ENCODE measurements around the gene CACNA2D2. TPM values are rescaled to one million over a fixed set of nuclear protein-coding genes. Genes with fewer than 3 reads are reported as not detected.

Gene CACNA2D2
- total RNA-seq, 1 experiment from 2014 or later, result not detected

GRCh38 chr3:50318163-50318562, 185.3 kb downstream of the CACNA2D2 start:
- H2AFZ ChIP-seq, result no peak overlapping the region
- peaks cover 7% of the 10 kb centered on the region; the same call in 1 of the 2 replicates for H4K20me1 ChIP-seq (ENCODE audit: insufficient read depth)
- ChIA-PET CTCF (no interaction called here), POLR2A (ENCODE audit: unreplicated experiment) (interaction anchor here (1.6 kb wide), 1 partner anchor 19 kb away, joined by 36 read pairs; the partner anchor contains the start of genes HYAL3 and NAA80)
- BruUV-seq (replicated peaks), result no TSS peak
- H3K9me2 ChIP-seq (ENCODE audit: insufficient read depth), result no peaks in the 10 kb centered on the region
- H3K27ac ChIP-seq, result peak overlapping the region; percentile 85
- H3K9me3 ChIP-seq (ENCODE audit: insufficient read depth, low read depth), result no peaks in the 10 kb centered on the region
- H3F3A ChIP-seq (ENCODE audit: insufficient read depth, low read depth), result peaks cover 41% of the 10 kb centered on the region
- DNase-seq, result no peak
- peaks cover 7% of the 10 kb centered on the region; the same call in 1 of the 2 replicates for H3K36me3 ChIP-seq (ENCODE audit: low read depth)
- peaks cover 32% of the 10 kb centered on the region for H3K79me2 ChIP-seq (ENCODE audit: low read depth)
- intact Hi-C loops (cut with micrococcal nuclease; ENCODE audit: unreplicated experiment), result no loop called here
- no peak overlapping the region for H3K4me3 ChIP-seq
- H3K4me2 ChIP-seq, result peak overlapping the region; percentile 91
- TF ChIP-seq EZH2 (IDR thresholded peaks at IDR 0.05; ENCODE audit: low read depth) (no peak), CTCF (conservative IDR thresholded peaks at IDR 0.05) (no peak)
- peaks cover 53% of the 10 kb centered on the region for H3K4me1 ChIP-seq (replicated peaks; ENCODE audit: insufficient read depth)
- H3K27me3 ChIP-seq (ENCODE audit: insufficient read depth, low read depth), result no peaks in the 10 kb centered on the region

GRCh38 chr3:50317300-50317699, 186.1 kb downstream of the CACNA2D2 start:
- TF ChIP-seq EZH2 (IDR thresholded peaks at IDR 0.05; ENCODE audit: low read depth) (no peak), CTCF (conservative IDR thresholded peaks at IDR 0.05) (no peak)
- ChIA-PET POLR2A (ENCODE audit: unreplicated experiment) (interaction anchor here (0.5 to 1.6 kb wide), 9 partner anchors 15 to 252 kb away, joined by 3 to 36 read pairs (median 4); partner anchors contain the start of genes HEMK1, HYAL3, IFRD2 and NAA80), CTCF (interaction anchor here (0.5 to 1.0 kb wide), 4 partner anchors 11 to 71 kb away, joined by 3 to 7 read pairs (median 4); partner anchors contain the start of gene SEMA3B)
- peaks cover 7% of the 10 kb centered on the region; the same call in 1 of the 2 replicates for H4K20me1 ChIP-seq (ENCODE audit: insufficient read depth)
- no peaks in the 10 kb centered on the region for H3K27me3 ChIP-seq (ENCODE audit: insufficient read depth, low read depth)
- H3K9me3 ChIP-seq (ENCODE audit: insufficient read depth, low read depth), result no peaks in the 10 kb centered on the region
- peaks cover 53% of the 10 kb centered on the region for H3K4me1 ChIP-seq (replicated peaks; ENCODE audit: insufficient read depth)
- no peaks in the 10 kb centered on the region for H3K9me2 ChIP-seq (ENCODE audit: insufficient read depth)
- peak in 1 of 2 experiments; percentile 62 for DNase-seq
- peak overlapping the region; percentile 46; the same call in 1 of the 2 replicates for H3K4me3 ChIP-seq
- BruUV-seq (replicated peaks), result TSS peak; percentile 96
- H2AFZ ChIP-seq, result no peak overlapping the region
- H3K36me3 ChIP-seq (ENCODE audit: low read depth), result peaks cover 7% of the 10 kb centered on the region; the same call in 1 of the 2 replicates
- H3K27ac ChIP-seq, result peak overlapping the region; percentile 85
- intact Hi-C loops (cut with micrococcal nuclease; ENCODE audit: unreplicated experiment), result loop anchor here (1.0 to 2.0 kb wide), 2 partner anchors 18 to 48 kb away; partner anchors contain the start of genes HYAL3, NAA80 and SEMA3B
- H3K4me2 ChIP-seq, result peak overlapping the region; percentile 91
- peaks cover 42% of the 10 kb centered on the region for H3F3A ChIP-seq (ENCODE audit: insufficient read depth, low read depth)
- H3K79me2 ChIP-seq (ENCODE audit: low read depth), result peaks cover 32% of the 10 kb centered on the region

DNA sequence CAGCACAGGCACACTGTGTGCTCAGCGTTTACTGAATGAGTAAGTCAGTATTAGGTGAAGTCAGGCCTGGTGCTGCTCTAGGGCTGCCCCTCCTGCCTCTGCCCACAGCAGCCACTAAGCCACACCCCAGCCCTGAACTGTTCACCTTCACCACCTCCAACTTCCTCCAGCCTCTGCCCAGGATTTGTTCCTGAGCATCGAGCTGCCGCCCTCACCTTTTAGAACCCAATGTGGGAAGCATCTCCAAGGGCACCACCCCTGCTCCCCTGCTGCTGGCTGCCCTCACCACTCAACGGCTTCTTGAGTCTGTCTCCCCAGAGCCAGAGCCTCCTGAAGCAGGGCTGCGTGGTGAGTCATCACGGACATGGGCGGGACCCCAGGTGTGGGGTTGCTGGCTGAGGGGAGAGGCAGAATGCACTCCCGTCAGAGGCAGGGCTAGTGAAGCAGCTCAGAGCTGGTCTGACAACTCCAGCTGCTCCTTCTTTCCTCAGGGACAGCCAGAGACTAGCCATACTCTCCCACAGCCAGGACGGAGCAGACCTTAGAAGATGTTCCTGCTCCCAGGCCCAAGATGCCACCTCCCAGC, 186.7 kb downstream of the CACNA2D2 start:
- ChIA-PET CTCF (interaction anchor here (0.6 to 1.0 kb wide), 4 partner anchors 12 to 70 kb away, joined by 3 to 4 read pairs (median 3); partner anchors contain the start of genes HYAL1 and SEMA3B), POLR2A (ENCODE audit: unreplicated experiment) (interaction anchor here (0.5 to 1.6 kb wide), 10 partner anchors 14 to 1312 kb away, joined by 3 to 36 read pairs (median 4); partner anchors contain the start of genes HEMK1, HYAL3, IFRD2 and NAA80)
- H3F3A ChIP-seq (ENCODE audit: insufficient read depth, low read depth), result peaks cover 42% of the 10 kb centered on the region
- BruUV-seq (replicated peaks), result no TSS peak
- H3K4me1 ChIP-seq (replicated peaks; ENCODE audit: insufficient read depth), result peaks cover 53% of the 10 kb centered on the region
- H3K79me2 ChIP-seq (ENCODE audit: low read depth), result peaks cover 32% of the 10 kb centered on the region
- H3K9me2 ChIP-seq (ENCODE audit: insufficient read depth), result no peaks in the 10 kb centered on the region
- peaks cover 7% of the 10 kb centered on the region; the same call in 1 of the 2 replicates for H3K36me3 ChIP-seq (ENCODE audit: low read depth)
- peaks cover 7% of the 10 kb centered on the region; the same call in 1 of the 2 replicates for H4K20me1 ChIP-seq (ENCODE audit: insufficient read depth)
- H2AFZ ChIP-seq, result no peak overlapping the region
- H3K27me3 ChIP-seq (ENCODE audit: insufficient read depth, low read depth), result no peaks in the 10 kb centered on the region
- intact Hi-C loops (cut with micrococcal nuclease; ENCODE audit: unreplicated experiment), result loop anchor here (1.0 to 2.0 kb wide), 2 partner anchors 17 to 48 kb away; partner anchors contain the start of genes HYAL3, NAA80 and SEMA3B
- H3K4me3 ChIP-seq, result peak overlapping the region; percentile 46; the same call in 1 of the 2 replicates
- peak; percentile 98 to 99 for DNase-seq
- peak overlapping the region; percentile 85 for H3K27ac ChIP-seq
- TF ChIP-seq EZH2 (IDR thresholded peaks at IDR 0.05; ENCODE audit: low read depth) (no peak), CTCF (conservative IDR thresholded peaks at IDR 0.05) (no peak)
- H3K9me3 ChIP-seq (ENCODE audit: insufficient read depth, low read depth), result no peaks in the 10 kb centered on the region
- peak overlapping the region; percentile 91 for H3K4me2 ChIP-seq

Data from PC-9 (cell line).